SK-N-MC (cell line): Measurements from ENCODE around the gene GBX1.

ENCODE experiments used
- EZH2 ChIP-seq: fragments of 200-600 bp; sonication (generic); IDR thresholded peaks from one replicate; pipeline ENCODE4 v1.6.1; 2017; ENCODE audit warnings: antibody characterized with exemption
- FOXP2 ChIP-seq: optimal IDR thresholded peaks from 2 replicates; pipeline ENCODE3; 2011; ENCODE audit warnings: mild to moderate bottlenecking, moderate library complexity; ENCODE audit not compliant: insufficient read depth; ENCODE audit errors: extremely low read length, control extremely low read depth
- POLR2AphosphoS5 ChIP-seq: IDR thresholded peaks from 2 replicates; pipeline ENCODE4 v1.6.1; 2012; ENCODE audit warnings: mild to moderate bottlenecking, low read depth, low read length, borderline replicate concordance

DNA sequence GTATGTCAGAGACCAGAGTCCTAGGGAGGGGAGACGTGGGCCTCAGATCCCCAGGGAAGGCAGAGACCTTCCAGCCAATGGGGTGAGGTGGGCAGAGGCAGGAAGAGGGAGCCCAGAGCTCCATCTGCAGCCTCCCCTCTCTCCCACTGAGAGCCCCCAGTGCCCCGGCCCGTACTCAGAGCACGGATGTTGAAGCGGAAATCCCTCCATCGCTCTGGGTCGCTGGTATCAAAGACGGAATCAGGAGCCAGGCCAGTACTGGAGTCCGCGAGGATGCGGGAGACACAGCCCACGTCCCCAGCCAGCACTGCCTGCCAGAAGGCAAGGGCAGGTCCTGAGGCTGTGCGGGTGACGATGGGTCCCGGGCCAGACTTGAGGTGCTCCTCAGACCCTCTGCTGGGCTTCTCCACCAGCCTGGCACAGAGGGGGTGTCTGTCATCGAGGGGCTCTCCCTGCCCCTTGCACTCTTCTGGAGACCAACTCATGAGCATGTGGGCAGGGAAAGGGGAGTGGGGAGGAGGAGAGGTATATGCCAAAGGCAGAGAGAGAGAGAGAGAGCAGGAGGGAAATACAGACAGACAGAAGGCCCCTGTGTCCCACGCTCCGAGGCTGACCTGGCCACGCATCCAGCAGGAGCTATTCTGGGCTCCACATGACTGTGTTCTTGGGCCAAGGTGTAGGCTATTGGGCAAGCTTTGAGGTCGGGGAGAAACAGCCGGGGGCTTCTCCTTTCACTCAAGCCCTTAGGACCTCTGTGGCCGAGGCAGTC is 19.3 kb upstream of the GBX1 start, which contains the start of gene ASB10:
- TF ChIP-seq EZH2 (no peak), POLR2AphosphoS5 (no peak), FOXP2 (no peak)
